Osteoblast (primary cell): Measurements from ENCODE around the gene TMBIM1. TPM values are rescaled to one million over a fixed set of nuclear protein-coding genes. Genes with fewer than 3 reads are reported as not detected.

Source experiments
- DNase-seq: peaks from one replicate; pipeline ENCODE4 v3.0.0; 2011; ENCODE audit warnings: low spot score, mixed read lengths; ENCODE audit not compliant: insufficient read length; ENCODE audit errors: missing footprints
- H2AFZ ChIP-seq: 2 replicates; pipeline ENCODE4 v1.6.0; 2011; ENCODE audit warnings: mild to moderate bottlenecking, low read length
- H3K27ac ChIP-seq: 2 replicates; pipeline ENCODE4 v1.5.1; 2011; ENCODE audit warnings: mild to moderate bottlenecking, low read depth, low read length, moderate library complexity
- H3K27me3 ChIP-seq: 2 replicates; pipeline ENCODE4 v1.6.0; 2012; ENCODE audit warnings: mild to moderate bottlenecking, control low read depth, inconsistent platforms, low read length, moderate library complexity; ENCODE audit not compliant: insufficient read depth
- H3K36me3 ChIP-seq: 2 replicates; pipeline ENCODE4 v1.5.1; 2011; ENCODE audit warnings: mild to moderate bottlenecking, low read length, control low read depth, moderate library complexity; ENCODE audit not compliant: insufficient read depth
- H3K4me1 ChIP-seq: 2 replicates; pipeline ENCODE4 v1.5.1; 2011; ENCODE audit warnings: mild to moderate bottlenecking, low read length, control low read depth, moderate library complexity; ENCODE audit not compliant: insufficient read depth
- H3K4me2 ChIP-seq: 2 replicates; pipeline ENCODE4 v1.6.0; 2011; ENCODE audit warnings: mild to moderate bottlenecking, low read length; ENCODE audit not compliant: insufficient read depth
- H3K4me3 ChIP-seq: fragments of 200-600 bp; sonication (generic); 3 replicates; pipeline ENCODE4 v1.5.1; 2012; ENCODE audit warnings: mild to moderate bottlenecking, low read length, inconsistent platforms; ENCODE audit not compliant: insufficient read depth
- H3K79me2 ChIP-seq: 2 replicates; pipeline ENCODE4 v1.6.0; 2012; ENCODE audit warnings: mild to moderate bottlenecking, low read length, control low read depth, inconsistent platforms; ENCODE audit not compliant: insufficient read depth
- H3K9me3 ChIP-seq: 2 replicates; pipeline ENCODE4 v1.5.1; 2011; ENCODE audit warnings: low read depth, low read length, control low read depth
- H4K20me1 ChIP-seq: 2 replicates; pipeline ENCODE4 v1.6.0; 2012; ENCODE audit warnings: mild to moderate bottlenecking, low read length, control low read depth; ENCODE audit not compliant: insufficient read depth
- total RNA-seq: library from RNA; depleted of rRNA; stranded (reverse); fragments of >200 nt; gene quantifications from 2 replicates; pipeline ENCODE4 v1.2.3, GENCODE V29; 2012
- TF ChIP-seq, protein P1 (sequence below): IDR thresholded peaks from 2 replicates; pipeline ENCODE4 v1.5.1; 2011; ENCODE audit warnings: mild to moderate bottlenecking, low read depth, low read length, moderate library complexity; ENCODE audit errors: extremely low read depth

Gene TMBIM1
- total RNA-seq, 1 donor = 155 TPM

DNA sequence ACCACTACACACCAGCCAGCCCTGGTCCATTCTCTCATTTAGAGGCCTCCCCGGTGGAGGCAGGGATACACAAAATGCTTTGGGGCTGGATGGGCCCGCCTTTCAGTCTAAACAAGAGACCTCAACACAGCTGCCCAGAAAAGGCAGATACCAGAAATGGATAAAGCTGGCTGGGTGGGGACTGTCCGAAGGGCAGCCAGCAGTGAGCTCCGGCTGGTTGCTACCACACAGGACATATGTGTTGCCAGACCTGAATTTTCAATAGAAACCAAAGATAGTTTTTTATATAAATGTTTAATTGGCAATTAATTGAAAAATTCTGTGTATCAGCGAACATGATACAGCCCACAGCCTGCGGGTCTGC is 30.1 kb downstream of the TMBIM1 start:
- Histone ChIP-seq H3K36me3 (peaks cover 35% of the 10 kb centered on the region), H3K4me1 (peaks cover 14% of the 10 kb centered on the region), H3K9me3 (no peaks in the 10 kb centered on the region), H3K27me3 (no peaks in the 10 kb centered on the region), H4K20me1 (peaks cover 11% of the 10 kb centered on the region), H3K79me2 (peaks cover 2% of the 10 kb centered on the region), H3K4me2 (no peak overlapping the region), H3K4me3 (no peak overlapping the region), H3K27ac (no peak overlapping the region), H2AFZ (no peak overlapping the region)
- TF ChIP-seq, protein P1, sequence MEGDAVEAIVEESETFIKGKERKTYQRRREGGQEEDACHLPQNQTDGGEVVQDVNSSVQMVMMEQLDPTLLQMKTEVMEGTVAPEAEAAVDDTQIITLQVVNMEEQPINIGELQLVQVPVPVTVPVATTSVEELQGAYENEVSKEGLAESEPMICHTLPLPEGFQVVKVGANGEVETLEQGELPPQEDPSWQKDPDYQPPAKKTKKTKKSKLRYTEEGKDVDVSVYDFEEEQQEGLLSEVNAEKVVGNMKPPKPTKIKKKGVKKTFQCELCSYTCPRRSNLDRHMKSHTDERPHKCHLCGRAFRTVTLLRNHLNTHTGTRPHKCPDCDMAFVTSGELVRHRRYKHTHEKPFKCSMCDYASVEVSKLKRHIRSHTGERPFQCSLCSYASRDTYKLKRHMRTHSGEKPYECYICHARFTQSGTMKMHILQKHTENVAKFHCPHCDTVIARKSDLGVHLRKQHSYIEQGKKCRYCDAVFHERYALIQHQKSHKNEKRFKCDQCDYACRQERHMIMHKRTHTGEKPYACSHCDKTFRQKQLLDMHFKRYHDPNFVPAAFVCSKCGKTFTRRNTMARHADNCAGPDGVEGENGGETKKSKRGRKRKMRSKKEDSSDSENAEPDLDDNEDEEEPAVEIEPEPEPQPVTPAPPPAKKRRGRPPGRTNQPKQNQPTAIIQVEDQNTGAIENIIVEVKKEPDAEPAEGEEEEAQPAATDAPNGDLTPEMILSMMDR = no peak
- no peak for DNase-seq

DNA sequence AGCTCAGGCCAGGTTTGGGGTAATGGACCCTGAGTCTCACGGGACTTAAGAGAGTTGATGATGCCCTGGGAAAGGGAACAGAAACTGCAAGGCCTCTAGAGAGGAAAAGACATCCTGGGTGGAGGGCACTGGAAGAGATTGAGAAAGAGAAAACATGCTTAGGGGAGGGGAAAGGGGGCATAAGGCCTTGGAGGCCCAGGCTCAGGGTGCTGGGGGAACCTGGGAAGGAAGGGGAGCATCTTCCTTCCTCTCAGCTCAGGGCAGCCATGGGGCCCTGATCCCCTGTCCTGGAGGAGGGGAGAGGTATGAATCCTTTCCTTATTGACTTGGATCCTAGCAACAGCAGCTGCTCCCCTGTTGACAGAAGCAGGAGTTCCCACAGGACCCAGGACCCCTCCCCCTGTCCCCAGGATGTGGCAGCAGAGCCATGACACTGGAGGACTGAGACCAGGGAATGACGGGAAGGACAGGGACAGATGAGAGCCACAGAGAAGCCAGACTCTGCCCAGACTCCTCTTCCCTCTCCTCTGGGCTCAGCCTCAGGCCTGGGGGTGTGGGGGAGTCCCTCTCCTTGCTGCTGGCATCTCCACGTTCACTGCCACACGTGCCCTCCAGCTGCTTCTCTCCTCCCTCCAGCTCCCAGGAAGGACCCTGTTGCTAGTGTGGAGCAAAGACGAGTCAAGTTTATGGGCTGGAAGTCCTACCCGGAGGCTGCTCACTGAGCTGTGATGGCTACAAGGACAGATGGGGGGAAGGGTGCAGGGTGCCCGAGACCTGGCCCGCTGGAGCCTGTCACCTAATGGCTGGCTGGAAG is 30.7 kb downstream of the TMBIM1 start:
- Histone ChIP-seq H3K36me3 (peaks cover 32% of the 10 kb centered on the region), H3K4me3 (no peak overlapping the region), H4K20me1 (peaks cover 11% of the 10 kb centered on the region), H3K4me1 (peaks cover 14% of the 10 kb centered on the region), H3K9me3 (no peaks in the 10 kb centered on the region), H3K27ac (no peak overlapping the region), H3K27me3 (no peaks in the 10 kb centered on the region), H3K79me2 (no peaks in the 10 kb centered on the region), H2AFZ (no peak overlapping the region), H3K4me2 (no peak overlapping the region)
- DNase-seq = peak; percentile 37
- TF ChIP-seq, protein P1 = no peak

DNA sequence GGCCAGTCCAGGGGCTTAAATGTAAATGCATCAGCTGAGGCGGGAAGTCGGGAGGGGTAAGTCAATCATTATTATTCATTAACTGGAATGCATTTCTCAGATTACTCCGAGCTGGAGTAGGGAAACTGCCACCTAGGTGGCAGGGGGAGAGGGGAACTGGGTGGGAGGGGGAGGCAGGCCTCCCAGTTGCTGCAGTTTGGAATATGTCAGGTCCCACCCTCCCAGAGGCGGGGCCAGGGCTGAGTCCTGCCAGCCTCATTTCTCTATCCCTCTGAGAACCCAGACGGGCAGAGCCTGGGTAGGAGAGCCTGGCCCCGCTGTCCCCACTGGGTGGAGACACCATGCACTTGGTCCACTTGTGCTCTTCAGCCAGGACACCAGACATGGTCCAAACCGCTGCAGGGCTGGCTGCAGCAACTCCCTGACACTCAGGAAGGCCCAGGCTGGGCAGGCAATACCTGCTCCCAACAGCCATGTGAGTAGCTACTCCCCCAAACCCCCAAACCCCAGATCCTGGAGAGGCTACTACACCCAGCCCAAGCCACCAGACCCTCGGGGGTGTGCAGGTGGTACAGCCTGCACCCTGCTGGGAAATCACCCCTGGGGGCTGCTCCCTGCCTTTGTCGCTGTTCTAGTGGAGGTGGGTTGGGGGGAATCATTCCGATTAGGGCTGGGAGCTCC is 31.4 kb downstream of the TMBIM1 start, which contains the start of gene GPBAR1:
Gene GPBAR1, plus strand, starts transcription at position 274 of the 681 bp plus-strand sequence. CDS start 1,710 bp downstream, outside the sequence.
- H3K27ac ChIP-seq = peak within 1 kb of the TSS; percentile 64
- TF ChIP-seq, protein P1 = no peak

DNA sequence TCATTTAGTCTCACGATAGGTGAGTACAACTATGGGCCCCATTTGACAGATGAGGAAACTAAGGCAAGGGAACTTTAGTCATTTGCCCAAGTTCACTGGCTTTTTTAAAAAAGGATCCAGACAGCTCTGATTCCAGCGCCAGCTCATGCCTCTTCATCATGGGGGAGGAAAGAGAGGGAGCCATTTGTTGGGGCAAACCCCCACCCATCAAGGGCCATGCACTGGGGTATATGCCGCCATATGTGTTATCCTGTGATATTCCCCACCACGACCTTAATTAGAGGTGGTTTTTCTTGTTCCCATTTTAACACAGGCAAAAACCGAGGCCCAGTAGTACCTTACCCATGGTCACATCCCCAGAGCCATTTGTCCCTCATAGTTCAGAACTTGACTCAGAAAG is 32.1 kb downstream of the TMBIM1 start:
- Histone ChIP-seq H3K4me1 (peaks cover 14% of the 10 kb centered on the region), H3K27ac (no peak overlapping the region), H3K4me2 (no peak overlapping the region)

More for the DNA sequence above, 31.4 kb downstream of the TMBIM1 start, which contains the start of gene GPBAR1:
- Histone ChIP-seq H3K4me1 (peaks cover 14% of the 10 kb centered on the region), H3K9me3 (no peaks in the 10 kb centered on the region), H3K27me3 (no peaks in the 10 kb centered on the region), H4K20me1 (peaks cover 7% of the 10 kb centered on the region), H3K4me2 (no peak within 1 kb of the TSS), H2AFZ (no peak within 1 kb of the TSS), H3K79me2 (no peaks in the 10 kb centered on the region), H3K36me3 (peaks cover 31% of the 10 kb centered on the region), H3K4me3 (no peak within 1 kb of the TSS)
- DNase-seq = peak; percentile 90

More for the DNA sequence above, 32.1 kb downstream of the TMBIM1 start:
- no peak overlapping the region for H3K4me3 ChIP-seq
- H3K27me3 ChIP-seq = no peaks in the 10 kb centered on the region
- peak; percentile 82 for DNase-seq
- TF ChIP-seq, protein P1 = no peak
- H2AFZ ChIP-seq = no peak overlapping the region
- H3K36me3 ChIP-seq = peaks cover 31% of the 10 kb centered on the region
- H3K9me3 ChIP-seq = no peaks in the 10 kb centered on the region
- H3K79me2 ChIP-seq = no peaks in the 10 kb centered on the region
- peaks cover 5% of the 10 kb centered on the region for H4K20me1 ChIP-seq
